ENCODE measurements around the gene ZCCHC8.

DNA sequence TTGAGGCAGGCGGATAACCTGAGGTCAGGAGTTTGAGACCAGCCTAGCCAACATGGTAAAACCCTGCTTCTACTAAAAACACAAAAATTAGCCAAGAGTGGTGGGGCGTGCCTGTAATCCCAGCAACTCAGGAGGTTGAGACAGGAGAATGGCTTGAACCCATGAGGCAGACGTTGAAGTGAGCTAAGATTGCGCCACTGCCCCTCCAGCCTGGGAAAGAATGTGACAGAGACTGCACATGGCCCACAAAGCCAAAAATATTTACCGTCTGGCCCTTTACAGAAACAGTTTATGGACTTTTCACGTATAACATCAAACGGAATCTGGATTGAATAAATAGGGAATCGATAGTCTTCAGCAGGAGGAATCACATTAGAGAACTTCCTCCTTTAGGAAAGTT is 22.5 kb upstream of the ZCCHC8 start:
- TF ChIP-seq POLR2A (IDR thresholded peaks at IDR 0.05; ENCODE audit: extremely low read depth, insufficient read length) = no peak
- TF ChIP-seq, protein P1, sequence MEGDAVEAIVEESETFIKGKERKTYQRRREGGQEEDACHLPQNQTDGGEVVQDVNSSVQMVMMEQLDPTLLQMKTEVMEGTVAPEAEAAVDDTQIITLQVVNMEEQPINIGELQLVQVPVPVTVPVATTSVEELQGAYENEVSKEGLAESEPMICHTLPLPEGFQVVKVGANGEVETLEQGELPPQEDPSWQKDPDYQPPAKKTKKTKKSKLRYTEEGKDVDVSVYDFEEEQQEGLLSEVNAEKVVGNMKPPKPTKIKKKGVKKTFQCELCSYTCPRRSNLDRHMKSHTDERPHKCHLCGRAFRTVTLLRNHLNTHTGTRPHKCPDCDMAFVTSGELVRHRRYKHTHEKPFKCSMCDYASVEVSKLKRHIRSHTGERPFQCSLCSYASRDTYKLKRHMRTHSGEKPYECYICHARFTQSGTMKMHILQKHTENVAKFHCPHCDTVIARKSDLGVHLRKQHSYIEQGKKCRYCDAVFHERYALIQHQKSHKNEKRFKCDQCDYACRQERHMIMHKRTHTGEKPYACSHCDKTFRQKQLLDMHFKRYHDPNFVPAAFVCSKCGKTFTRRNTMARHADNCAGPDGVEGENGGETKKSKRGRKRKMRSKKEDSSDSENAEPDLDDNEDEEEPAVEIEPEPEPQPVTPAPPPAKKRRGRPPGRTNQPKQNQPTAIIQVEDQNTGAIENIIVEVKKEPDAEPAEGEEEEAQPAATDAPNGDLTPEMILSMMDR (IDR thresholded peaks at IDR 0.05; ENCODE audit: low read depth, low read length) = no peak
- TF ChIP-seq, protein P2, sequence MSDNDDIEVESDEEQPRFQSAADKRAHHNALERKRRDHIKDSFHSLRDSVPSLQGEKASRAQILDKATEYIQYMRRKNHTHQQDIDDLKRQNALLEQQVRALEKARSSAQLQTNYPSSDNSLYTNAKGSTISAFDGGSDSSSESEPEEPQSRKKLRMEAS (IDR thresholded peaks at IDR 0.05; ENCODE audit: low read depth, low read length) = peak; percentile 63; the same call in 1 of the 2 replicates

All from NB4 (cell line).